ENCODE results near the gene MYL6B.

MYL6B gene

DNA sequence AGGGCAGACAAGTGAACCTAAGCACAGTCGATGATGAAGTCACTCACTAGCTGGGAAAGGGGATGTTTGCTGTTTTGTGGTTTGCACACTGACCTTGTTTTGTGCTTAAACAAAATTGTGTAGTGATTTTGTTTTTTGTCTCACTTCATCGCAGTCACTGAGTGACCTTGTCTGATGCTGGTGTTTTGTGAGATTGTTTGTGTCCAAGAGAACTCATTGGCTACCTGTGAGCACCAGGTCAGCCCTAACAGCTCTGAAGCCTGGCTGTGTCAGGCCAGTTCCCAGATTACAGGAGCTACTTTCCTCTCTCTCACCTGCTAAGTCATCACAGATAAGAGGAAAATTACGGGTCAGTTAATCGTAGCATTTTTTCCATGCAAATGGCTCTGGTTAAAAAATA lies 28.3 kb upstream of the MYL6B start:
- no peak for DNase-seq

DNA sequence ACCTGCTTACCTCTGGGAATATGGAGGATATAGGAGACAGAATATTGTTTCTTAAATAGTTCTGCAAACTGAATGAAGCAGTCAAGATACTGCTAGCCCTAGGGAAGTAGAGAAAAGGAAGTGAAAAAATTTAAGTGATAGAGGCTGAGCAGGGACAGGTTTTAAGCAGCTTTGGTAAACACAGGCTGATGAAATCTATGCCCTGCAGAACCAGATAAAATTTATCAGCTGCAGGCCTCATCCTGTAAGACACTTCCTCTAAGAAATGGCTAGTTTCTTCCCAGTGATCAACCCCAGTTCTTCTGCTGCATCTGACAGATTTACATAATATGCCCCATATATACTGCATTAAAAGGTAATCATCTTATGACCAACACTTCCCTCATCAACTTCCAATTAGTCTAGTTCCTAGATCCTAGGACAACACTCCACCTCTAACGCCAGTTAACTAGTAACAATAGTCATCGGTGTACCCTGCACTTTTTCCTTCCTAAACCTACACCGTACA lies 25.6 kb upstream of the MYL6B start:
- DNase-seq = no peak

DNA sequence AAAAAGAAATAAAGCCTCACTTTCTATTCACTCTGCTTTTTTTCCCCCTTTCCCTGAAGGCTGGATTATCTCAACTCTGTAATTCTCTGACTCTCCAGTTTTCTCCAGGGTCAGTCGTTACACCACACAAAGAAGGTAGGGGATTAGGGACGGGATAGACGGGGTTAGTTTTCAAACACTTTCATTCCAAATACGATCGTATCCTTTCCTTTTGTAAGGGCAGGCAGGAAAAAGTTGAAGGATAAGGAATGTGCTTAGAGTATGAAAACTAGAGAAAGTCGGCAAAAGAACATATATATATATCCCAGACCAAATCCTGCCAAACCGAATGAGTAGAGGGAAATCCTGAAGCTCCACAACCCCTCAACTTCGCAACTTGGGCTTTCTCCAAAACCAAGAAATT lies 24.9 kb upstream of the MYL6B start:
- no peak for DNase-seq

DNA sequence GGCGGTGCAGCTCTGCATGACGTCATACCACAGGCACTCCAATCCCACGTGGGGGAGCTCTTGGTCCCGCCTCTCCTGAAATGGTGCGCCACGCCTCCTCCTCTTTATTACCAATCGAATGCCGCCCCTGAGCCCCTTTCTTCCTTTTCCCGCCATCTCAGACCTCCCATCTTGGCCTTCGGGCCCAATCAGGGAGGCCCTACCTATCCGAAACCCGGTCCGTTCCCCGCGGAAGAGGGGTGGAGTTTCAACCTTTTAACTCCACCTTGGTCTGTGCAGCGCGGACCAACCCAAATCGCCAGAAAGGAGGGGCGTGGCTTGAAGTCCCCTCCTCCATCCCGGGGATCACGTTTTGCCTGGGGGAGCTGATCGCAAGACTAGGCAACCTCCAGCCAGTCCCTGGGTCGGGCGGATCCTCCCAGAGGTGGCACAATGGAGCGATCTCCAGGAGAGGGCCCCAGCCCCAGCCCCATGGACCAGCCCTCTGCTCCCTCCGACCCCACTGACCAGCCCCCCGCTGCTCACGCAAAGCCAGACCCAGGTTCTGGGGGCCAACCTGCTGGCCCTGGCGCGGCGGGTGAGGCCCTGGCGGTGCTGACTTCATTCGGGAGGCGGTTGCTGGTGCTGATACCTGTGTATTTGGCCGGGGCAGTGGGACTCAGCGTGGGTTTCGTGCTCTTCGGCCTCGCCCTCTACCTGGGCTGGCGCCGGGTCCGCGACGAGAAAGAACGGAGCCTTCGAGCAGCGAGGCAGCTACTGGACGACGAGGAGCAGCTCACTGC lies 24.3 kb upstream of the MYL6B start, which contains the start of gene ESYT1:
Gene ESYT1, plus strand, starts transcription at position 380 of the 782 bp plus-strand sequence. Its CDS starts 53 bp downstream, at position 433.
- DNase-seq = peak; percentile 100

DNA sequence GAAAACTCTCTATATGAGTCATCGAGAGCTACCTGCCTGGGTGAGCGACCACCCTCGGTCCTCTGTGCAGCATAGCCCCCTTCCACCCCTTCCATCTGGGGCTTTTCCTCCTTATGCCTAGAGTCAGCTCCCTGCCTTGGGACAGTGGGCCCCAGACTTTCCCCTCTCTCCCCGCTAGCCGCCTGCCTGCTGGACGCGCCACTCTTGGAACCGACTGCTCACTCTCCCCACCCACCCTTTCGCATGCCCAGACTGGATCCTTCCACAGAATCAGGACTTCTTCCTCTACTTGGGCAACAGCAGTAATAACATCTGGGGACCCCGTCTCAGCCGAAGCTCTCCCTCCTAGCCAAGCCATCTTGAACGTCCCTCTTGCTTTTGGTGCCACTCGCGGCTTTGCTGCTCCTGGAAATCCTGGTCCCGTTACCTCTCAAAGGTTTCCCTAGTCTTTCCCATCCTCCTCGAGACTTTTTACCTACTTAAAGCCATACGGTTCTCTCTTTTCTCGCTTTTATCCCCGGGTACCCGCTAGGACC lies 23.6 kb upstream of the MYL6B start:
- no peak for DNase-seq

DNA sequence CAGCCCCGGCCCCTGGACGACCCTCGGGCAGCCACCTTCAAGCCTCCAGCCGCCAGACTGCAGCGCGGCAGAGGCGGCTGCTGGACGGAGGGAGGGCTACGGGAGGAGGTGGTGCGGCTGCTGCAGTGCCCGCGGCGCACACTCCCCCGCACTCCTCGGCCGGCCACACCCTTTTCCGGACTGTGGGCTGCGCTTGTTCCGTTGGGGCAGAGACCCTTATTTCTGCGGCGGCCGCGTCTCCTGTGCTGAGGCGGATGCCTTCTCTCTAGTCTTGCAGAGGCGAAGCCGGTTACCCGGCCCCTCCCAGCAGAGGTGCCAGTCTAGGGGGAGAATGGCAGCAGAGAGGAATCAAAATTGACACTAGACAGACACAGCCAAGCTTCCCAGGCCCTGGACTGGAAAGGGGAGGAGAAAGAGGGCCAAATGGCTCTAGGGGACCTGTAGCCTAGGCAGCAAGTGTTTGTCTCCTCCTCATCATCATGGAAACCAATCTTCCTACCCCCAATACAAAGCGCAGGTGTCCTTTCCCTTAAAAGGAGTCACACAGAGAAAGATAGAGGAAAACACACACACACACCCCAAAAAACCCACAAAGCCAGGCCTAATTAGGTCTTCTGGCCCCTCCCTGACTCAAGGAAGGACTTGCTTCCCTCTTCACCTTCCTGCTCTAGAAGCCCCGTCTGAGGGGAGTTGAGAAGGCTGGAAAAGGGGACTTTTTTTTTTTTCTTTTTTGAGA lies 23.0 kb upstream of the MYL6B start:
- DNase-seq = peak; percentile 73

DNA sequence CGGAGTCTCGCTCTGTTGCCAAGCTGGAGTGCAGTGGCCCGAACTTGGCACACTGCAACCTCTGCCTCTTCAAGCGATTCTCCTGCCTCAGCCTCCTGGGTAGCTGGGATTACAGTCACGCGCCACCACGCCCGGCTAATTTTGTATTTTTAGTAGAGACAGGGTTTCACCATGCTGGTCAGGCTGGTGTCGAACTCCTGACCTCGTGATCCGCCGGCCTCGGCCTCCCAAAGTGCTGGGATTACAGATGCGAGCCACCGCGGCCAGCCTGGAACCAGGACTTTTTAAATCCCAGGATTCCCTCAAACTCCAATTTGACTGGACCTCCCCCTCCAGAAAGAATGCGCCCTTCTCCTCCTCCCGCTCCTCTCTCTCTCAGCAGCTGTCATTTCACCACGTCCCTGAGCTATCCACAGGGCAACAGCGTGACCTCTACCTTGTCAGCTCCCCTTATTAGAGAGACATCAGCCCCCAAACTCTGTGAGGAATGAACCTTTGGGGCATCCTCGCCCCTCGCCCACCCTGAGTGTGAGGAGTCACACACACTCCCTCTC lies 22.4 kb upstream of the MYL6B start:
- DNase-seq = no peak

DNA sequence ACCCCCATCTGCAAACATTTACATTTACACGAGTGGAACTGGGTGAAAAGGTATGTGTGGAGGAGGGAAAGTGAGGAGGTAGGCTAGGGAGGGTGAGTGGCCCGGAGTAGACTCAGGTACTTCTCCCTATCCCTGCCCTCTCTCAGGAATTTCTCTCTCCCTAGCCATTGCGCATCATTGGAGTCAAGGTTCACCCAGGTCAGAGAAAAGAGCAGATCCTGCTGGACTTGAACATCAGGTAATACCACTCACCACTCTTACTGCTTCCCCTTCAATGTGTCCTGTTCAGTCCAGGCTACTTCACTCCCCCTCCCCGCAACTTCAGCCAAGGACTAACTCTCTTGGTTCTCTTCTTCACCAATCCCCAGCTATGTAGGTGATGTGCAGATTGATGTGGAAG lies 21.5 kb upstream of the MYL6B start:
- no peak for DNase-seq

DNA sequence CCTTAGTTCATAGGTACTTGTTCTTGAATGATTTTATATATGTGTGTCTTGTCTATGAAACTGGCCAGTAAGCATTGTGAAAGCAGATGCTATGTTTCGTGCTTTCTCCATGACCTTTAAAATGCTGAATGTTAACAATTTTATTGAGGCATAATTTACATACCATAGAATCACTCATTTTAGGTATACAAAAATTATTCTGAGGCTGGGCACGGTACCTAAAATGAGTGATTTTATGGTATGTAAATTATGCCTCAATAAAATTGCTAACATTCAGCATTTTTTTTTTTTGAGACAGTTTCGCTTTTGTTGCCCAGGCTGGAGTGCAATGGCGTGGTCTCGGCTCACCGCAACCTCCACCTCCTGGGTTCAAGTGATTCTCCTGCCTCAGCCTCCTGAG lies 17.5 kb upstream of the MYL6B start:
- no peak for DNase-seq

DNA sequence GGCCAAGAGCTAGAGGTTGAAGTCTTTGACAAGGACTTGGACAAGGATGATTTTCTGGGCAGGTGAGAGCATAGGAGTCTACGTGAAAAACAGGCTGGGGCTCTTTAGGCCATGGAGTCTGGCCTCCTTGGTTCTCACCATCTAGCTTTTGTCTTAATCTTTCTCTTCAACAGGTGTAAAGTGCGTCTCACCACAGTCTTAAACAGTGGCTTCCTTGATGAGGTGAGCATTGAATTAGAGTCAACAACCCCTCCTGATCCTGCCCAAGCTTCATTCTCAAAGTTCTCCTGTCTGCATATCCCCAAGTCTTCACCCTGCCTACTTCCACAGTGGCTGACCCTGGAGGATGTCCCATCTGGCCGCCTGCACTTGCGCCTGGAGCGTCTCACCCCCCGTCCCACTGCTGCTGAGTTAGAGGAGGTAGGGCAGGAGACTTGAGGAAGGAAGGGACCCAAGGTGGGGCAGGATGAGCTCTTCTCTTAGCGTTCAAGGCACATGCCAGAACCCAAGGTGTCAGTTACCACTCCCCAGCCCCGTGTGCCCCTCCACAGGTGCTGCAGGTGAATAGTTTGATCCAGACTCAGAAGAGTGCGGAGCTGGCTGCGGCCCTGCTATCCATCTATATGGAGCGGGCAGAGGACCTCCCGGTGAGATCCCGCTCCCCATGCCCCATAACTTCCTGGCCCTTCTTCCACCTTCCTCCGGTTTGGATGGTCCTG lies 14.4 kb upstream of the MYL6B start:
- DNase-seq = no peak

DNA sequence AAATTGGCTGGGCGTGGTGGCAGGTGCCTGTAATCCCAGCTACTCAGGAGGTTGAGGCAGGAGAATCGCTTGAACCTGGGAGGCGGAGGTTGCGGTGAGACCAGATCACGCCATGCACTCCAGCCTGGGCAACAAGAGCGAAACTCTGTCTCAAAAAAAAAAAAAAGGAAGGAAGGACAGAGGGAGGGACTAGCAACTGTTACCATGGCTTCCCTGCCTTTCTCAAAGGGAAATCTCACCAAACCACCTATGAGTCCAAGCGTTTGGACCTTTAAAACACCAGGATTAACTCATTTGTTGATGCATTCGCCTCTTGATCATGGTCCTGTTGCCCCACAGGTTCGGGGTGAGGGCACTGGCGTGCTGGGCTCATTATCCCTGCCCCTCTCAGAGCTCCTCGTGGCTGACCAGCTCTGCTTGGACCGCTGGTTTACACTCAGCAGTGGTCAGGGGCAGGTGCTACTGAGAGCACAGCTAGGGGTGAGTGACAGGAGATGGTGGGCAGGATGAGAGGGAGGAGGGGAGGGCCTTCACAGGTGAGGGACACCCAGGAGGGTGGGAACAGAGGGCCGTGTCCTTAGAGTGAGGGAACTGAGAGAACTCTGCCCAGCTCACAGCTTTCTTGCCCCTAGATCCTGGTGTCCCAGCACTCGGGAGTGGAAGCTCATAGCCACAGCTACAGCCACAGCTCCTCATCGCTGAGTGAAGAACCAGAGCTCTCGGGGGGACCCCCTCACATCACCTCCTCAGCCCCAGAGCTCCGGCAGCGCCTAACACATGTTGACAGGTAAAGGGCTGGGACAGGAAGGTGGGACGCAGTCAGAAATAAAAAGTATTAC lies 10.2 kb upstream of the MYL6B start:
- DNase-seq = no peak

DNA sequence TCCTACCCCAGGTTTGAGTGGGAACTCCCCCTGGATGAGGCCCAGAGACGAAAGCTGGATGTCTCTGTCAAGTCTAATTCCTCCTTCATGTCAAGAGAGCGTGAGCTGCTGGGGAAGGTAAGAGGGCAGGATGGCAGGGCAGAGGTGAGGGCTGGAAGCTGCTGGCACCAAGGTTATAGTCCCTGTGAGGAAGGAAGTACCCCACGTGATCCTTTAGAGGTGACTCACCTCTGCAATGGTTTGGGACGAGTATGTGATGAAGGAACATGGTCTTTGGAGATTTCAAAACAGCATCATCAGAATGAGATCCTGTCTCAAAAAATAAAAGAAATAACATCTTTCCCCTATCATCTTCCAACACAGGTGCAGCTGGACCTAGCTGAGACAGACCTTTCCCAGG lies 9.2 kb upstream of the MYL6B start:
- no peak for DNase-seq

DNA sequence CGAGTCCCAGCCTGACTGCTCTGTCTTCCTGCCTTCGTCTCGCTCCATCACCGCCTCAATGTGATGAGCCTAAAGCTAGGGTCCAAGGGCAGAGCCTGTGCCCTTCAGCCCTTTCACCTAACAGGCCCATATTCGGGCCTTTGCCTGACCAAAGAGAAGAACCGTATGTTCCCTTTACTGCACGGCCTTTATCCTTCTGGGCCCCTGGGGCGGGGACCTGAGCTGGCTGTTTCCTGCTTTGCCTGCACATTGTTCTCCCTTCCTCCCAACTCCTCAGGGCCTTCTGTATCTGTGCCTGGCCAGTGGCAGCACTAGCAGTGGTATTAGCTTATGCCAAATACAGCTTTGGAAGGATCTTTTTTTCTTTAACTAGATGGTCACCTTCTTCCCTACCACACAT lies 8.5 kb upstream of the MYL6B start:
- DNase-seq = no peak

DNA sequence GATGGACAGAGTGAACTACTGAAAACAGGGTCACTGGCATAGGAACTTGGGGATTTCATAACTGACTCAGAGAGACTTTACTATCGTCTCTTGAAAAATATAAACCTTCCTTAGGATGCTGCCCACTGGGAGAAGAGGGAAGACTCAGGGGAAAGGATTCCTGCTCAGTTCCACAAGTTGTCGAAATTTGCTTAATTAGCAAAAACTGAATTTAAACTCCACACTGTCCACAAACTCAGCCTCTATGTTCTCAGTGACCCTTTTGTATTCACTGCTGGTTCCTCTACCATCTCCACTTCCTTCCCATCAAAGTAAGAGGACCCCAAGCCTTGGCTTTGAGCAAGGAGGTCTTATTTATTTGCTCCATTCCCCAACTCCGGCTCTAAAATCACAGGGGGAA lies 7.2 kb upstream of the MYL6B start:
- no peak for DNase-seq

DNA sequence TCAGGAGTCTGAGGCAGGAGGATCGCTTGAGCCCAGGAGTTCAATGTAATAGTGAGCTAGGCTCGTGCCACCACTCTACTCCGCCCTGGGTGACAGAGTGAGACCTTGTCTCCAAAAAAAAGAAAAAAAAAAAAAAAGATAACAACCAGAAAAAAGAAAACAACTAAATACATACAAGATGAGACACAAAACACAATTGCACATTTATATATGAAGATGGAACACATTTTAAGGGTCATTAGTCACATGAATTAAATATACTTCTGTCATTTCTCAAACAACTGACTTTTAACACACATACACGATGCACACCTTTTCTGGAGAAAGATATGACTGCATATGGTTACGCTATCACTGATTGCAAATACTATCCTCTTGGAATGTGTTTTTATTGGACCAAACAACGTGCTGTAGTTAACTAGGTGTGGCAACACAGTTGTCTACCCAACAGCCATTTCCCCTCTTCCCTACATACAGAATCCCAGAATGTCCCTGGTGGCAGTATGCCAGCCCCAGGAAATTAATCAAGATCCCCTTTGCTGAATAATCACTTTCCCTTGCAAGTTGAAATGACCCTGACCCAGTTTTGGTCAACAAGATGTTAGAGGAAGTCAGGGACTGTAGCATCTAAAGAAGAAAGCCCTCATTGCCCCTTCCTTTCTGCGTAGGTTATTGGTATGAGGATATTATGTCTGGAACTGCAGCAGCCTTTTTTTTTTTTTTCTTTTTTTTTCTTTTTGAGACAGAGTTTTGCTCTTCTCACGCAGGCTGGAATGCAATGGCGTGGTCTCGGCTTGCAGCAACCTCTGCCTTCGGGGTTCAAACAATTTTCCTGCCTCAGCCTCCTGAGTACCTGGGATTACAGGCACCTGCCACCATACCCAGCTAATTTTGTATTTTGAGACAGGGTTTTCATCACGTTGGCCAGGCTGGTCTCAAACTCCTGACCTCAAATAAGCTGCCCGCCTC lies 5.6 kb upstream of the MYL6B start:
- DNase-seq = no peak

DNA sequence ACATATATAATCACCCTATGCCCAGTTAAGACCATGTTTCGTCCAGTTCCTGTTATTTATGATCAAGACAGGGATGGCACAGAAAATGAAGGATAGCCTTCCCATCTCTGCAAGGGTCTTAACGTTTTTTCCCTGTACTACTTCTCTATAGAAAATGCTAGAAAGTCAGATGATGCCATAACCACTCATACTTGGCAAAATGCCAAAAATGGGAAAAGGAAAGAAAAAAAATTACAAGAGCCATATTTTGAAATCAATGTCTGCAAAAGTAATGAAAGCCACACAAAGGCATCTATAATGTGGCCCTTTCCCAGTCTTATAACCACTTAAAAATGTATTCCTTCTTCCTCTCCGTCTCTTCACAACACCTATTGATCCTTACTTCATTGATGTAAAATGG lies 1.8 kb upstream of the MYL6B start:
- no peak for DNase-seq

DNA sequence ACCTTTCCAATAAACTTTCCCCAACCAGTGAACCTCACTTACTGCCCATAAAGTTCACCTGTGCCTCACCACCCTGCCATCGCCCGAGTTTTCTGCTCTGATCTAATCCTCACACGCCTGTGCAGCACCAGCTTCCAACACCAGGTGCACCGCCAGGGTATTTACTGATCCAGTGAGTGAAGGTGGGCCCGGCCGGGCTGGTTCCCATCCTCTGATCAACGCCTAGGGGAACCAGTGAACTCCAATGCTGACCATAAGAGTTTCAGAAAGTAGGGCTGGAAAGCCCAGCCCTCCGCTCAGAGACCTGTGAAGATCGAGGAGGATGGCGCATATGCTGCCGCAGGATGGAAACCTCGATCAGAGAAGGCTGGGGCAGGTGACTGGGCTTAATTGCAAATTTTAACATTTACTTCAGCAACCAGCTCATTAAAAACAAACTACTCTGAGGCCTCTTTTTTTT lies 685 bp upstream of the MYL6B start:
- peak; percentile 65 for DNase-seq

DNA sequence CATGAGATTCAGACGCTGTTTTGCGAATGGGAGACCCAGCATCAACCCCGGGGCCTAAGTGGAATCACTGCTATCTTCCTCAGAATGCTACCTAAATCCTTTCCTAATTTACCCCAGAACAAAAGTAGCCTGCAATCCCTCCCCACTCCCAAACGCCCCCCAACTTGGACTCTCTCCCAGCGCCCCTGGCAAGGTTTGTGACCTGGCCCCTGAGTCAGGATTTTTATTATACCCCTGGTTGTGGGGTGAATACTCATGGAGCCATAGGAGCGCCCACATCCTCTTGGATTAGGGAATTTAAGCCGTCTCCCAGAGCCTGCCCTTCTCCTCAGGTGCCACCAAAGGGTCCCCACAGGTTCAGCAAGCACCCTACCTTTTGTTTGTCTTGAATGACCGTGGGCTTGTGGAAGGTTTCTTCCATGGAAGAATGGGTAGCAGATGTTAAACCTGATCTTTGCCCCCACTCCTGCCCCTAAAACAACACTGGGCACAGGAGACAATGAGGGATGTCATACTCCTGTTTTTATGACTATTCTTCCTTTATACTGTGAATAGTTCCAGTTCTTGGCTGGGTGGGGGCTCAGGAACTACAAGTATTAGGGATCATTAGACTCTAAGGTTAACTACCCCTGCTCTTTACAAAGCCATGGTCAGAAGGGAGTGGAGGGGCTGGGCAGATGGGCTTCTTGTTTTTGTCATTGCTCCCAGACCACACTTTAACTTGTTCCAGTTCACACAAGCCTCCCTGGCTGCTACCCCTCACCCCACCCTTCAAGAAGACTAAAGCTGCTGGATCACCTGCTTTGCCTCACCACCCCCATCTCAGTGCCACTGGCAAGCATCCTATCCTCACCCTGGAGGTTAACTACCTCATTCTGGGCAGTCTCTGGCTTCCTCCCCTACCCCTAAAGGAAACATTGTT lies 630 bp downstream of the MYL6B start:
- DNase-seq = no peak

DNA sequence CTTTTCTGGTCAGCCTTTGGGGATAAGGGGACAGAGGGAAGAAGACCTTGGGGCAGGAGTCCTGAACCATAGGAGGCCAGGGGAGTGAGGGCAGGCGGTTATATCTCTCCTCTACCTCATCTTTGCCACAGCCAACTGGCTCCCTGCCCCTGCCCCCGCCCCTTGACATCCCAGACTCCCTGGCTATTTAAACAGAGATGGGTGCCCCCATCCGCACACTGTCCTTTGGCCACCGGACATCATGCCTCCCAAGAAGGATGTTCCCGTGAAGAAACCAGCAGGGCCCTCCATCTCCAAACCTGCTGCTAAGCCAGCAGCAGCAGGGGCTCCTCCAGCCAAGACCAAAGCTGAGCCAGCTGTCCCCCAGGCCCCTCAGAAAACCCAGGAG lies 1.3 kb downstream of the MYL6B start:
- no peak for DNase-seq
